Measurements from ENCODE around the gene GPR37.

DNA sequence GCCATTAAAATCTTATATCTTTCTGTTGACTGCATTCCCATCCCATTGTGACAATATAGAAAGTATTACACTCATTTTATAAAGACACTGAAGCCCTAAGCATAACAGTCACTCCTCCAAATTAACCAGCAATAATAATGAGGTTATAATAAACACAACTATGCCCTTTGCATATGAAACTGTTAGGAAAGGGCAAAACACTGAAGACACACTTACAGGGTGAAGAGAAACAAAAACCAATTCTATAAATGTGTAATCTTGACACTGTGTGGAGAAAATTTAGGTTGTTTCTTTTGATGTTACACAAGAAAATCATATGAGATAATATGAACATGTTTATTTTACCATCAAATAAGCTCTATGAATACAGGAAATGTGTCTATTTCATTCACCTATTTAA is 14.0 kb upstream of the GPR37 start:
- TF ChIP-seq CTCF (IDR thresholded peaks at IDR 0.05) (no peak), POLR2AphosphoS5 (IDR thresholded peaks at IDR 0.05) (no peak)

Measured in prostate gland (tissue), 2 donors.